Neuronal stem cell (in vitro differentiated cells): ENCODE data around the gene C19orf73. TPM values are rescaled to one million over a fixed set of nuclear protein-coding genes. Genes with fewer than 3 reads are reported as not detected.

Source experiments
- DNase-seq: peaks from one replicate; pipeline ENCODE4 v3.0.0-alpha.2; 2013; ENCODE audit warnings: low spot score
- H2AFZ ChIP-seq: one replicate; pipeline ENCODE4 v1.6.1; 2013; ENCODE audit warnings: mild to moderate bottlenecking, low read length, inconsistent platforms
- H2AK5ac ChIP-seq: 2 replicates; pipeline ENCODE4 v1.6.1; 2013; ENCODE audit warnings: low read depth, mild to moderate bottlenecking, inconsistent platforms, low read length, moderate library complexity, mixed read lengths
- H2BK120ac ChIP-seq: 2 replicates; pipeline ENCODE4 v1.6.1; 2013; ENCODE audit warnings: low read depth, mild to moderate bottlenecking, inconsistent platforms, low read length, moderate library complexity, mixed read lengths
- H2BK12ac ChIP-seq: one replicate; pipeline ENCODE4 v1.6.1; 2013; ENCODE audit warnings: low read length, inconsistent platforms
- H2BK15ac ChIP-seq: 2 replicates; pipeline ENCODE4 v1.6.1; 2013; ENCODE audit warnings: mild to moderate bottlenecking, low read length, inconsistent platforms, mixed read lengths
- H2BK5ac ChIP-seq: one replicate; pipeline ENCODE4 v1.6.1; 2013; ENCODE audit warnings: inconsistent platforms, mild to moderate bottlenecking, low read length, moderate library complexity
- H3K14ac ChIP-seq: one replicate; pipeline ENCODE4 v1.6.1; 2013; ENCODE audit warnings: low read length, inconsistent platforms
- H3K18ac ChIP-seq: 2 replicates; pipeline ENCODE4 v1.6.1; 2013; ENCODE audit warnings: low read length, inconsistent platforms
- H3K23ac ChIP-seq: 2 replicates; pipeline ENCODE4 v1.6.1; 2013; ENCODE audit warnings: low read depth, mild to moderate bottlenecking, mixed read lengths, low read length, inconsistent platforms; ENCODE audit not compliant: poor library complexity
- H3K27ac ChIP-seq: replicated peaks from 3 replicates; pipeline ENCODE4 v1.5.1; 2013; ENCODE audit warnings: low read length, inconsistent platforms
- H3K27me3 ChIP-seq, 3 experiments: 2 replicates each; pipeline ENCODE4 v1.6.1; 2013; ENCODE audit warnings: low read length in 3 of 3, mild to moderate bottlenecking in 2 of 3, inconsistent platforms in 1 of 3, low read depth in 1 of 3, mixed read lengths in 1 of 3, moderate library complexity in 1 of 3; ENCODE audit not compliant: control insufficient read depth in 3 of 3, insufficient read depth in 3 of 3
- H3K36me3 ChIP-seq, 2 donors: replicated peaks in 1 of 2; 2 replicates each; pipeline ENCODE4 v1.6.1; 2013; ENCODE audit warnings: low read length in 2 of 2; ENCODE audit not compliant: control insufficient read depth in 2 of 2, insufficient read depth in 2 of 2
- H3K4ac ChIP-seq: 2 replicates; pipeline ENCODE4 v1.6.1; 2013; ENCODE audit warnings: inconsistent platforms, mild to moderate bottlenecking, low read length, moderate library complexity
- H3K4me1 ChIP-seq, 2 donors: 1 replicate in 1 of 2; 2 replicates in 1 of 2; pipeline ENCODE4 v1.6.1; 2013; ENCODE audit warnings: low read length in 2 of 2, low read depth in 1 of 2; ENCODE audit not compliant: control insufficient read depth in 2 of 2, insufficient read depth in 1 of 2
- H3K4me2 ChIP-seq: one replicate; pipeline ENCODE4 v1.6.1; 2013; ENCODE audit warnings: mild to moderate bottlenecking, low read length, inconsistent platforms; ENCODE audit not compliant: insufficient read depth, poor library complexity, severe bottlenecking
- H3K4me3 ChIP-seq, 2 donors: 2 replicates each; pipeline ENCODE4 v1.5.1; 2013; ENCODE audit warnings: low read length in 2 of 2, mild to moderate bottlenecking in 2 of 2, inconsistent platforms in 1 of 2, moderate library complexity in 1 of 2
- H3K79me1 ChIP-seq: one replicate; pipeline ENCODE4 v1.6.1; 2013; ENCODE audit warnings: low read depth, mild to moderate bottlenecking, inconsistent platforms, low read length, moderate library complexity
- H3K9ac ChIP-seq: one replicate; pipeline ENCODE4 v1.6.1; 2013; ENCODE audit warnings: mild to moderate bottlenecking, low read depth, low read length, inconsistent platforms; ENCODE audit not compliant: poor library complexity
- H3K9me3 ChIP-seq, 2 donors: replicated peaks in 1 of 2; 2 replicates each; pipeline versions ENCODE3 to v1.6.1; 2013; ENCODE audit warnings: low read length in 2 of 2, mild to moderate bottlenecking in 2 of 2, inconsistent platforms in 1 of 2, low read depth in 1 of 2, mixed read lengths in 1 of 2, moderate library complexity in 1 of 2; ENCODE audit not compliant: control insufficient read depth in 2 of 2, insufficient read depth in 1 of 2
- H4K8ac ChIP-seq: one replicate; pipeline ENCODE4 v1.6.1; 2013; ENCODE audit warnings: low read depth, mild to moderate bottlenecking, inconsistent platforms, low read length, moderate library complexity
- H4K91ac ChIP-seq: one replicate; pipeline ENCODE4 v1.6.1; 2013; ENCODE audit warnings: low read length, low read depth, mild to moderate bottlenecking, inconsistent platforms; ENCODE audit not compliant: poor library complexity
- WGBS, 2 donors: extraction: QIAGEN DNeasy Blood & Tissue Kit; methylation state at CpG; one replicate each; pipeline ENCODE4 v1.1.7; 2013; ENCODE audit warnings: missing lambda C conversion rate in 2 of 2, mixed read lengths in 1 of 2; ENCODE audit not compliant: insufficient read length in 2 of 2, insufficient replicate concordance in 1 of 2; ENCODE audit errors: extremely low coverage in 2 of 2; 5-methylcytosine and 5-hydroxymethylcytosine counted together
- polyA plus RNA-seq, 2 experiments: library from polyadenylated mRNA; stranded (reverse); fragments of 200-250 nt; gene quantifications; one replicate each; pipeline ENCODE4 v1.2.3, GENCODE V29; 2013

The C19orf73 gene, protein sequence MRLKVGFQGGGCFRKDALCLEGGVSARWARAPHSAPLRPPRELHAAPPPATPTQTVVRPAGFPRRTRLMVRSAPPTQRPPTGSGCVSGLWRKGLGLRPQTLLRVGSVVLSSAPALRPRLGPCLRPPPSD
- 1.1 TPM for polyA plus RNA-seq (2013, experiment 1 of 2)
- 1.3 TPM for polyA plus RNA-seq (2013, experiment 2 of 2)

DNA sequence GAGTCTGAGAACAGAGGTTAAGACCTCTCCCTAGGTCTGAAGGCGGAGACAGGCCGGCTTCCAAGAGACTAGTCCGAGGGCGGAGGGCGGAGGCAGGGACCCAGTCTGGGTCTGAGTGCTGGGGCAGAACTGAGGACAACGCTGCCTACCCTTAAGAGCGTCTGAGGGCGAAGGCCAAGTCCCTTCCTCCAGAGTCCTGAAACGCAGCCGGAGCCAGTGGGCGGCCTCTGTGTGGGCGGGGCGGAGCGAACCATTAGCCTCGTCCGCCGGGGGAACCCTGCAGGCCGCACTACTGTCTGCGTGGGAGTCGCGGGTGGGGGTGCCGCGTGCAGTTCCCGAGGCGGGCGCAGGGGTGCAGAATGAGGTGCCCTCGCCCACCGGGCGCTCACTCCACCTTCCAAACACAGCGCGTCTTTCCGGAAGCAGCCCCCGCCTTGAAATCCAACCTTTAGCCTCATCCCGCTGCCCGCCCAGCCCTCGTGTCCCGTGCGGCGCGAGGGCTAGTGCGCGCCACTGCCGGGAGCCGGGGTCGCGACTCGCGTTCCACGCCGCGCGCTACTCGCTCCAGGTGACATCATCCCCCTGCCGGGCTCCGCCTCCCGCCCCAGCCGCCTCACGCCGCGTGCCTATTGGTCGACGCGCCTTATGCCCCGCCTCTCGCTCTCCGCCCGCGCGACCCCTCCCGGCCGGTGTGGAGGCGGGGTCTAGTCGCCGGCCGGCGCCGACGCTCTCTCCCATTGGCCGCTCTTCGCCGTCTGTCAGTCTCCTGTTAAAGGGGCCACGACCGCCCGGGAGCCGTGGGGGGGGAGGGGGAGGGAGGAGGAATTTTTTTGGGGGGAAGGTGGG lies at the start of gene C19orf73:
Gene C19orf73 (minus strand): TSS at position 579 of the 846 bp plus-strand sequence. CDS start 121 bp downstream, at position 458.
- Histone ChIP-seq H3K23ac (peak within 1 kb of the TSS; percentile 95), H3K36me3 (no peaks in the 10 kb centered on the region), H3K18ac (peak within 1 kb of the TSS; percentile 97), H3K4me3 (peak within 1 kb of the TSS; percentile 87 to 96), H2AFZ (peak within 1 kb of the TSS; percentile 99), H4K8ac (no peak within 1 kb of the TSS), H2AK5ac (peak within 1 kb of the TSS; percentile 39), H3K4me1 (peaks cover 9 to 13% of the 10 kb centered on the region in 2 donors), H4K91ac (no peak within 1 kb of the TSS), H3K9ac (peak within 1 kb of the TSS; percentile 91), H3K79me1 (peaks cover 3% of the 10 kb centered on the region), H2BK15ac (peak within 1 kb of the TSS; percentile 65), H3K14ac (peak within 1 kb of the TSS; percentile 94), H3K9me3 (no peaks in the 10 kb centered on the region), H3K4ac (no peak within 1 kb of the TSS), H2BK12ac (peak within 1 kb of the TSS; percentile 84), H3K27me3 (peaks cover 10 to 24% (median 24%) of the 10 kb centered on the region in 3 experiments), H2BK5ac (peak within 1 kb of the TSS; percentile 68), H2BK120ac (no peak within 1 kb of the TSS), H3K4me2 (peak within 1 kb of the TSS; percentile 97), H3K27ac (no peak within 1 kb of the TSS)
- peak; percentile 91 for DNase-seq
- WGBS, 2 donors: no CpG with 5 or more reads among the region's 85 CpGs

GRCh38 chr19:49168421-49168820 lies 49.5 kb upstream of the C19orf73 start:
- Histone ChIP-seq H2BK5ac (no peak overlapping the region), H3K4me3 (no peak overlapping the region), H2BK15ac (no peak overlapping the region), H2AFZ (no peak overlapping the region), H3K9ac (no peak overlapping the region), H3K14ac (no peak overlapping the region), H3K79me1 (no peaks in the 10 kb centered on the region), H4K8ac (no peak overlapping the region), H2BK120ac (no peak overlapping the region), H4K91ac (no peak overlapping the region), H3K4ac (no peak overlapping the region), H3K18ac (no peak overlapping the region), H3K4me2 (no peak overlapping the region), H3K23ac (no peak overlapping the region), H3K36me3 (peaks cover 2 to 73% of the 10 kb centered on the region in 2 donors), H2AK5ac (no peak overlapping the region), H3K27me3 (peaks cover 0 to 3% (median 0%) of the 10 kb centered on the region in 3 experiments), H3K4me1 (peaks cover 0 to 7% of the 10 kb centered on the region in 2 donors), H2BK12ac (no peak overlapping the region), H3K9me3 (no peaks in the 10 kb centered on the region), H3K27ac (no peak overlapping the region)
- no peak for DNase-seq
- WGBS, 2 donors: no CpG with 5 or more reads among the region's 23 CpGs

GRCh38 chr19:49167857-49168409 lies 49.0 kb upstream of the C19orf73 start:
- no peak for DNase-seq
- Histone ChIP-seq H3K27ac (no peak overlapping the region), H3K4me3 (no peak overlapping the region), H3K4me1 (peaks cover 0 to 7% of the 10 kb centered on the region in 2 donors), H3K18ac (no peak overlapping the region), H2AK5ac (peak overlapping the region; percentile 61), H3K9me3 (no peaks in the 10 kb centered on the region), H2AFZ (no peak overlapping the region), H2BK5ac (no peak overlapping the region), H2BK12ac (no peak overlapping the region), H3K36me3 (peaks cover 0 to 68% of the 10 kb centered on the region in 2 donors), H3K14ac (no peak overlapping the region), H3K79me1 (no peaks in the 10 kb centered on the region), H3K9ac (no peak overlapping the region), H3K4ac (no peak overlapping the region), H2BK120ac (no peak overlapping the region), H4K91ac (no peak overlapping the region), H3K27me3 (peaks cover 0 to 3% (median 0%) of the 10 kb centered on the region in 3 experiments), H3K23ac (peak overlapping the region; percentile 89), H3K4me2 (no peak overlapping the region), H4K8ac (no peak overlapping the region), H2BK15ac (no peak overlapping the region)
- WGBS, 2 donors: no CpG with 5 or more reads among the region's 25 CpGs
